T-helper 2 cell treated with Interferon-gamma antibody and Interleukin-4, amounts not matched to agents 5 μg/mL and 100 μg/mL, for 36 hours (primary cell): Measurements from ENCODE around the gene PCNT.

Source experiments
- DNase-seq: peaks from one replicate; pipeline ENCODE4 v3.0.0; 2021; ENCODE audit warnings: low spot score
- H3K27ac Mint-ChIP-seq: one replicate; pipeline ENCODE4 v1.8.0; 2021; ENCODE audit warnings: mild to moderate bottlenecking, mixed read lengths
- H3K27me3 Mint-ChIP-seq: one replicate; pipeline ENCODE4 v1.8.0; 2021; ENCODE audit warnings: low read depth, mixed read lengths
- H3K36me3 Mint-ChIP-seq: one replicate; pipeline ENCODE4 v1.8.0; 2021; ENCODE audit warnings: low read depth, mixed read lengths
- H3K4me1 Mint-ChIP-seq: one replicate; pipeline ENCODE4 v1.8.0; 2021; ENCODE audit warnings: low read depth, mixed read lengths
- H3K4me3 Mint-ChIP-seq: one replicate; pipeline ENCODE4 v1.8.0; 2022; ENCODE audit warnings: mild to moderate bottlenecking, moderate library complexity, mixed read lengths
- H3K9me3 Mint-ChIP-seq: one replicate; pipeline ENCODE4 v1.8.0; 2021; ENCODE audit warnings: mixed read lengths

The PCNT gene

DNA sequence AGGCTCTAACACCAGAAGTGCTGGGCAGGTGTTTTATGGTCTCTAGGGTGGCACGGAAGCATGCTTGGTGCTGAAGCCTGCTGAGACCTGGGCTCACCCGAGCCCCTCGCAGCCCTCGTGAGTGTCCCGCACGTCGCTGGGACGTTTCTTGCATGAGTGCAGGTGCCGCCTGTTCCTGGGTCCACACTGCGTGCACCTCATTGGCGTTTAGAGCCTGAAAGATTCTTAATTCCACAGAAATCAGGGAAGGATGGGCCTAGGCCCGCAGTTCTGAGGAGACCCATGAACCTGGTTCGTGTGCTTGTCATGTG is 91.0 kb downstream of the PCNT start:
- DNase-seq, result no peak
- H3K27ac Mint-ChIP-seq, result no peak overlapping the region
- H3K36me3 Mint-ChIP-seq, result peaks cover 20% of the 10 kb centered on the region
- no peaks in the 10 kb centered on the region for H3K4me1 Mint-ChIP-seq
- H3K4me3 Mint-ChIP-seq, result no peak overlapping the region
- no peaks in the 10 kb centered on the region for H3K9me3 Mint-ChIP-seq
- H3K27me3 Mint-ChIP-seq, result no peaks in the 10 kb centered on the region

DNA sequence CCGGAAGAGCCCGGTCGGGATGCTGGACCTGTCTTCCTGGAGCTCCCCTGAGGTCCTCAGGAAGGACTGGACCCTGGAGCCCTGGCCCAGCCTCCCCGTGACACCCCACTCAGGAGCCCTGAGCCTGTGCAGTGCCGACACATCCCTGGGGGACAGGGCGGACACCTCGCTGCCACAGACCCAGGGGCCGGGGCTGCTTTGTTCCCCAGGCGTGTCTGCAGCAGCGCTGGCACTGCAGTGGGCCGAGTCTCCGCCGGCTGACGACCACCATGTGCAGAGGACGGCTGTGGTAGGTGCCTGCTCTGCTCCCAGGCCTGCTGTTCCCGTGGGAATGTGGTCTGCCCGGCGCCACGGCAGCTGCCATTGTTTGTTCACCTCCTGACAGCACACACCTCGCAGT is 92.6 kb downstream of the PCNT start:
- no peak overlapping the region for H3K4me3 Mint-ChIP-seq
- no peaks in the 10 kb centered on the region for H3K27me3 Mint-ChIP-seq
- H3K9me3 Mint-ChIP-seq, result no peaks in the 10 kb centered on the region
- peaks cover 16% of the 10 kb centered on the region for H3K36me3 Mint-ChIP-seq
- no peaks in the 10 kb centered on the region for H3K4me1 Mint-ChIP-seq
- no peak for DNase-seq
- H3K27ac Mint-ChIP-seq, result no peak overlapping the region

DNA sequence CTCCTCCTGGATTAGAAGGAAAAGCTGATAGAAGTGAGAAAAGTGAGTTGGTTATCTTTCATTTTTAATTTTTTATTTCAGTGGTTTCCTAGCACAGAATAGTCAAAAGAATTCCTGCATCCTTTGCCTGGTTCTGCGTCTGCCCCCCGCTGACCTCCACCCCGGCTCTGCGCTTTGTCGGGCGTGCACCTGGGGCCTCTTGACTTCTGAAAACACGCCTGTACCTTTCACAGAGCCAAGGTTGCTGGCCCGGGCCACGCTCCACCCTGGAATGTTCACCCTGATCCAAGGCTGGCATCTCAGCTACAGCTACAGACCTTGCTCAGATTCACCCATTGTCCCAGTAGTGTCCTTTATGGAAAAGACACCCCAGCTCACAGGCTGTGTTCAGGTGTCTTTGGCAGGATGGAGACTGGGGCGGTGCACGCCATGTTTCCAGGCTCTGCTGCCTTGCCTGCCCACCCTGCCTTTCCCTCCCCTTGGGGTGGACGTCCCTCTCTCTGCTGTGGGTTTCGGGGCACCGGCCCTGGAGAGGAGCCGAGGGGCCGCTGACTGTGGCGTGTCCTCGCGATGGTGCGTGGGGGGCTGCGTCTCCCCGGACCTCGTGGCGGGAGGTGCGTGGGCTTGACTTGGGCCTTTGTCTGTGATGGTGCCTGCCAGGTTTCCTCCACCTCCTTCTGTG is 94.5 kb downstream of the PCNT start:
- peaks cover 16% of the 10 kb centered on the region for H3K36me3 Mint-ChIP-seq
- no peaks in the 10 kb centered on the region for H3K27me3 Mint-ChIP-seq
- no peak for DNase-seq
- no peaks in the 10 kb centered on the region for H3K9me3 Mint-ChIP-seq
- H3K4me3 Mint-ChIP-seq, result no peak overlapping the region
- H3K27ac Mint-ChIP-seq, result no peak overlapping the region
- no peaks in the 10 kb centered on the region for H3K4me1 Mint-ChIP-seq

DNA sequence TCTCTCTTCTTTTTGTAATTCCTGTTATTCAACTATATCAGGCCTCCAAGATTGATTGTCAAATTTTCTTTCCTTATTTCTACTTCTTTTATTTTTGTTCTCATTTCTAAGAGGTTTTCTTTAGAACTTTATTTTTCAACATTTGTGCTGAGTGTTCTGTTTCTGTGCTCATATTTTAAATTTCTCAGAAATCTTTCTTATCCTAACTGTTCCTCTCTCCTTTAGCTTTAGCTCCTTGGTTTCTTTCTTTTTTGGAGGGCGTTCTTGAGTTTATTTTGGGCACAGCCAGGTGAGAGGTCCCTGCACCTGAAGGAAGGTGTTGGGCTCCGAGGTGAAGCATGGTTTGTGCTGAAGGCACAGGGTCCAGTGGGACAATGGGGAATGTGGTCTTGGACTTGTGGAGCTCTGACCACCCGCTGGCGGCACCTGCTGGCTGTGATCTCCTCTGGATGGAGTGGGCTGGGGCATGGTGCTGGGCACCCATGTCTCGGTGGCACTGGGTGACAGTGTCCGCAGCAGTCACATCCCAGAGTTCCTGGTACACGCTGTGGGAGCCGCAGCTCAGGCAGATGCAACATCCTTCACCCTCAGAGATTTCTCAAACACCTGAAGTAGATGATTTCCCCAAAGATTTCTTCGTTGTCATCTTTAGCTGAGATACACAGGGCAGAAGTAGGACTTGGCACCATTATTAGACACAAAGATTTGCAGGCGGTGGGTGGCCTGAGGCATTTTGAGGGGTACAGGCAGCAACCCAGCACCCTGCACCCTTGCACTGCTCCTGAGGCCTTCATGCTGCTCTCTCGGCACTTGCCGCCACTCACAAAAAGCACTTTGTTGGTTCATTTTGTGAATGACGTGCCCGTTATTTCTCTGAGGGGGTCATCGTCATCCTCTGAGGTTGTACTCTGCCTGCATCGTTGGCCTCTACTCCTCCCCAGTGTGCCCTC is 96.6 kb downstream of the PCNT start:
- no peak overlapping the region for H3K27ac Mint-ChIP-seq

GRCh38 chr21:46421191-46421750 is 97.3 kb downstream of the PCNT start:
- Mint-ChIP-seq H3K27me3 (no peaks in the 10 kb centered on the region), H3K36me3 (peaks cover 12% of the 10 kb centered on the region), H3K4me1 (peaks cover 5% of the 10 kb centered on the region), H3K27ac (no peak overlapping the region), H3K4me3 (no peak overlapping the region), H3K9me3 (no peaks in the 10 kb centered on the region)
- DNase-seq, result no peak

More for the DNA sequence above, 96.6 kb downstream of the PCNT start:
- no peak overlapping the region for H3K4me3 Mint-ChIP-seq
- H3K27me3 Mint-ChIP-seq, result no peaks in the 10 kb centered on the region
- no peak for DNase-seq
- H3K4me1 Mint-ChIP-seq, result peaks cover 5% of the 10 kb centered on the region
- H3K36me3 Mint-ChIP-seq, result peaks cover 19% of the 10 kb centered on the region
- H3K9me3 Mint-ChIP-seq, result no peaks in the 10 kb centered on the region

- no peaks in the 10 kb centered on the region for H3K9me3 Mint-ChIP-seq
- no peak overlapping the region for H3K27ac Mint-ChIP-seq
- H3K4me3 Mint-ChIP-seq, result no peak overlapping the region
- DNase-seq, result no peak
- H3K27me3 Mint-ChIP-seq, result no peaks in the 10 kb centered on the region
- peaks cover 11% of the 10 kb centered on the region for H3K36me3 Mint-ChIP-seq
- peaks cover 5% of the 10 kb centered on the region for H3K4me1 Mint-ChIP-seq
Measured at GRCh38 chr21:46421756-46422555, 98.0 kb downstream of the PCNT start.

GRCh38 chr21:46422636-46423241 is 98.8 kb downstream of the PCNT start:
- peak overlapping the region; percentile 45 for H3K27ac Mint-ChIP-seq
- no peaks in the 10 kb centered on the region for H3K27me3 Mint-ChIP-seq
- peaks cover 5% of the 10 kb centered on the region for H3K4me1 Mint-ChIP-seq
- H3K4me3 Mint-ChIP-seq, result no peak overlapping the region
- no peaks in the 10 kb centered on the region for H3K9me3 Mint-ChIP-seq
- no peak for DNase-seq
- H3K36me3 Mint-ChIP-seq, result peaks cover 12% of the 10 kb centered on the region

GRCh38 chr21:46423546-46424038 is 99.6 kb downstream of the PCNT start:
- Mint-ChIP-seq H3K4me3 (no peak overlapping the region), H3K27me3 (no peaks in the 10 kb centered on the region), H3K36me3 (peaks cover 10% of the 10 kb centered on the region), H3K4me1 (peaks cover 5% of the 10 kb centered on the region), H3K9me3 (no peaks in the 10 kb centered on the region), H3K27ac (peak overlapping the region; percentile 75)
- no peak for DNase-seq

DNA sequence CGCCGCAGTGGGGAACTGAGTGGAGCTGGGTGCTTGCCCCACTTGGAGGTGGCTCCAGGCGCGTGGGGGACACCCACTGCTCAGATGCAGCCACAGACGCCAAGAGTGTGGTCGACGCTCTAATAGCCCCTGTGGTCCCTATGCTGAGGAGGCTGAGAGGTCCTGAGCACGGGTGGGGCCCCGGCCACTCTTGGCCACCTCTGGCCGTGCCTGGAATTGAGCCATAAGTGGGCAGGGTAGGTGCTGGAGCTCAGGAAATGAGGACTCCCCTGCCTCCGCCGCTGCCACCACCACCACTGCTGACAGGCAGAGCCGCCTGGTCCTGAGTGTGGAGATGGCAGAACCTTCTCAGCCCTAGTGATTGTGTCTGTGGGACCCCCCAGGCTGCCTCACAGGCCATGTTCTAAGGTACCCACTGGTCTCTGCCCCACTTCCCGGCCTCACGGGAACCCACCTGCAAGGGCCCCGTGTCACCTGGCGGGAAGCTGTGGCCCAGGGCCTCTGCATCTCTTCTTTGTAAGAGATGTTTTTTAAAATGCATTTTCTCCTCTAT is 100.2 kb downstream of the PCNT start:
- no peak for DNase-seq
- Mint-ChIP-seq H3K27me3 (no peaks in the 10 kb centered on the region), H3K9me3 (no peaks in the 10 kb centered on the region), H3K4me3 (no peak overlapping the region), H3K27ac (peak overlapping the region; percentile 75), H3K4me1 (peaks cover 5% of the 10 kb centered on the region), H3K36me3 (peaks cover 5% of the 10 kb centered on the region)

GRCh38 chr21:46424621-46425020 is 100.7 kb downstream of the PCNT start:
- Mint-ChIP-seq H3K27me3 (no peaks in the 10 kb centered on the region), H3K27ac (peak overlapping the region; percentile 82), H3K36me3 (peaks cover 5% of the 10 kb centered on the region), H3K4me3 (peak overlapping the region; percentile 21), H3K9me3 (no peaks in the 10 kb centered on the region), H3K4me1 (peaks cover 5% of the 10 kb centered on the region)
- no peak for DNase-seq

GRCh38 chr21:46425041-46425440 is 101.1 kb downstream of the PCNT start:
- H3K9me3 Mint-ChIP-seq, result no peaks in the 10 kb centered on the region
- no peaks in the 10 kb centered on the region for H3K27me3 Mint-ChIP-seq
- peaks cover 5% of the 10 kb centered on the region for H3K4me1 Mint-ChIP-seq
- no peak for DNase-seq
- H3K36me3 Mint-ChIP-seq, result peaks cover 7% of the 10 kb centered on the region
- H3K27ac Mint-ChIP-seq, result peak overlapping the region; percentile 82
- peak overlapping the region; percentile 21 for H3K4me3 Mint-ChIP-seq

- H3K27ac Mint-ChIP-seq, result peak overlapping the region; percentile 36
- no peak overlapping the region for H3K4me3 Mint-ChIP-seq
- no peaks in the 10 kb centered on the region for H3K27me3 Mint-ChIP-seq
- no peaks in the 10 kb centered on the region for H3K9me3 Mint-ChIP-seq
- no peak for DNase-seq
- H3K36me3 Mint-ChIP-seq, result peaks cover 7% of the 10 kb centered on the region
- H3K4me1 Mint-ChIP-seq, result peaks cover 5% of the 10 kb centered on the region
Measured at GRCh38 chr21:46425571-46425970, 101.6 kb downstream of the PCNT start.
